ENCODE results near the gene ZNF212. TPM values are rescaled to one million over a fixed set of nuclear protein-coding genes. Genes with fewer than 3 reads are reported as not detected.
"Not testable (repeated sequence)": the region's sequence is repeated elsewhere in the genome, so short reads cannot be mapped to it uniquely, and the experiment has no call there.

Gene ZNF212
- total RNA-seq, 2 donors from 2014 or later: 12.1 to 13.3 TPM

GRCh38 chr7:149233655-149234204, 5.7 kb upstream of the ZNF212 start:
- ATAC-seq: peak; percentile 31 to 38
- not testable (repeated sequence) for H3K9me3 Mint-ChIP-seq; H3K36me3 Mint-ChIP-seq; DNase-seq (ENCODE audit: low spot score in 2 of 2); H3K27ac Mint-ChIP-seq

- no peak for DNase-seq (ENCODE audit: low spot score in 2 of 2)
- ATAC-seq: no peak
- peaks cover under 1 to 1% of the 10 kb centered on the region in 2 donors for H3K9me3 Mint-ChIP-seq
- peaks cover 5 to 20% of the 10 kb centered on the region in 2 donors for H3K36me3 Mint-ChIP-seq
- H3K27ac Mint-ChIP-seq: no peak overlapping the region
These were observed 1.9 kb upstream of the ZNF212 start for GRCh38 chr7:149237502-149237901.

GRCh38 chr7:149238051-149238450, 1.4 kb upstream of the ZNF212 start:
- DNase-seq (ENCODE audit: low spot score in 2 of 2): no peak
- Mint-ChIP-seq H3K9me3 (peaks cover 3 to 5% of the 10 kb centered on the region in 2 donors), H3K27ac (peak overlapping the region; percentile 9 to 89), H3K36me3 (peaks cover 11 to 22% of the 10 kb centered on the region in 2 donors)
- ATAC-seq: no peak

GRCh38 chr7:149240637-149241036, 1.2 kb downstream of the ZNF212 start:
- peaks cover 3 to 5% of the 10 kb centered on the region in 2 donors for H3K9me3 Mint-ChIP-seq
- peak overlapping the region; percentile 53 to 89 for H3K27ac Mint-ChIP-seq
- peaks cover 12 to 22% of the 10 kb centered on the region in 2 donors for H3K36me3 Mint-ChIP-seq
- ATAC-seq (no peak), DNase-seq (ENCODE audit: low spot score in 2 of 2) (no peak)

GRCh38 chr7:149241696-149242095, 2.2 kb downstream of the ZNF212 start:
- Mint-ChIP-seq H3K9me3 (peaks cover 3 to 5% of the 10 kb centered on the region in 2 donors), H3K36me3 (peaks cover 12 to 22% of the 10 kb centered on the region in 2 donors), H3K27ac (peak overlapping the region; percentile 56 to 89)
- no peak for DNase-seq (ENCODE audit: low spot score in 2 of 2)
- peak in 1 of 2 donors; percentile 36 for ATAC-seq

GRCh38 chr7:149245244-149245643, 5.8 kb downstream of the ZNF212 start:
- peak; percentile 52 to 66 for DNase-seq (ENCODE audit: low spot score in 2 of 2)
- ATAC-seq: peak; percentile 81 to 88
- Mint-ChIP-seq H3K9me3 (peaks cover 3 to 5% of the 10 kb centered on the region in 2 donors), H3K27ac (peak overlapping the region; percentile 87 to 98), H3K36me3 (peaks cover 14 to 21% of the 10 kb centered on the region in 2 donors)

- Mint-ChIP-seq H3K36me3 (peaks cover 14 to 21% of the 10 kb centered on the region in 2 donors), H3K27ac (peak overlapping the region; percentile 87 to 98), H3K9me3 (peaks cover 3 to 5% of the 10 kb centered on the region in 2 donors)
- DNase-seq (ENCODE audit: low spot score in 2 of 2): no peak
- ATAC-seq: peak; percentile 30 to 81
These were observed 6.3 kb downstream of the ZNF212 start for GRCh38 chr7:149245744-149246143.

GRCh38 chr7:149248777-149249176, 9.3 kb downstream of the ZNF212 start:
- DNase-seq (ENCODE audit: low spot score in 2 of 2): no peak
- Mint-ChIP-seq H3K27ac (peak overlapping the region; percentile 87 to 98), H3K9me3 (no peaks in the 10 kb centered on the region), H3K36me3 (peaks cover 8 to 9% of the 10 kb centered on the region in 2 donors)
- ATAC-seq: peak; percentile 45 to 63

GRCh38 chr7:149250151-149250550, 10.7 kb downstream of the ZNF212 start:
- DNase-seq (ENCODE audit: low spot score in 2 of 2); H3K27ac Mint-ChIP-seq; H3K9me3 Mint-ChIP-seq; ATAC-seq; H3K36me3 Mint-ChIP-seq: not testable (repeated sequence)

GRCh38 chr7:149251518-149251917, 12.1 kb downstream of the ZNF212 start:
- not testable (repeated sequence) for DNase-seq (ENCODE audit: low spot score in 2 of 2); H3K9me3 Mint-ChIP-seq; H3K36me3 Mint-ChIP-seq; H3K27ac Mint-ChIP-seq; ATAC-seq

GRCh38 chr7:149252378-149252777, 12.9 kb downstream of the ZNF212 start:
- H3K9me3 Mint-ChIP-seq: no peaks in the 10 kb centered on the region
- H3K36me3 Mint-ChIP-seq: peaks cover 8% of the 10 kb centered on the region in 2 donors
- H3K27ac Mint-ChIP-seq: peak overlapping the region in 1 of 2 donors; percentile 79
- DNase-seq (ENCODE audit: low spot score in 2 of 2) (no peak), ATAC-seq (no peak)

- Mint-ChIP-seq H3K9me3 (no peaks in the 10 kb centered on the region), H3K36me3 (peaks cover 0 to 8% of the 10 kb centered on the region in 2 donors), H3K27ac (no peak overlapping the region)
- DNase-seq (ENCODE audit: low spot score in 2 of 2): no peak
- ATAC-seq: no peak
These were observed 14.2 kb downstream of the ZNF212 start for GRCh38 chr7:149253665-149254064.

GRCh38 chr7:149254181-149254858, 14.9 kb downstream of the ZNF212 start:
- no peaks in the 10 kb centered on the region for H3K9me3 Mint-ChIP-seq
- no peak overlapping the region for H3K27ac Mint-ChIP-seq
- no peak for ATAC-seq
- DNase-seq (ENCODE audit: low spot score in 2 of 2): no peak
- peaks cover 0 to 8% of the 10 kb centered on the region in 2 donors for H3K36me3 Mint-ChIP-seq

GRCh38 chr7:149255174-149255573, 15.7 kb downstream of the ZNF212 start:
- peak overlapping the region in 1 of 2 donors; percentile 44 for H3K27ac Mint-ChIP-seq

GRCh38 chr7:149256568-149256967, 17.1 kb downstream of the ZNF212 start:
- ATAC-seq (no peak), DNase-seq (ENCODE audit: low spot score in 2 of 2) (no peak)
- no peak overlapping the region for H3K27ac Mint-ChIP-seq
- no peaks in the 10 kb centered on the region for H3K9me3 Mint-ChIP-seq
- no peaks in the 10 kb centered on the region for H3K36me3 Mint-ChIP-seq

More at GRCh38 chr7:149255174-149255573, 15.7 kb downstream of the ZNF212 start:
- no peaks in the 10 kb centered on the region for H3K9me3 Mint-ChIP-seq
- H3K36me3 Mint-ChIP-seq: peaks cover 0 to 6% of the 10 kb centered on the region in 2 donors
- DNase-seq (ENCODE audit: low spot score in 2 of 2) (no peak), ATAC-seq (no peak)

GRCh38 chr7:149257146-149257545, 17.7 kb downstream of the ZNF212 start:
- no peaks in the 10 kb centered on the region for H3K9me3 Mint-ChIP-seq
- no peaks in the 10 kb centered on the region for H3K36me3 Mint-ChIP-seq
- DNase-seq (ENCODE audit: low spot score in 2 of 2) (no peak), ATAC-seq (no peak)
- H3K27ac Mint-ChIP-seq: no peak overlapping the region

GRCh38 chr7:149261316-149261828, 21.9 kb downstream of the ZNF212 start:
- DNase-seq (ENCODE audit: low spot score in 2 of 2): no peak
- ATAC-seq: peak; percentile 21 to 40
- Mint-ChIP-seq H3K36me3 (peaks cover 0 to 4% of the 10 kb centered on the region in 2 donors), H3K27ac (peak overlapping the region; percentile 74 to 91), H3K9me3 (no peaks in the 10 kb centered on the region)
